ENCODE results near the gene FAM200C.

- TF ChIP-seq NFRKB (IDR thresholded peaks at IDR 0.05) (no peak), SUZ12 (IDR thresholded peaks at IDR 0.05) (no peak), ARNT (IDR thresholded peaks at IDR 0.05) (no peak), ZNF384 (IDR thresholded peaks at IDR 0.05) (no peak), SP1 (IDR thresholded peaks at IDR 0.05) (no peak), CTBP1 (IDR thresholded peaks at IDR 0.05; ENCODE audit: borderline replicate concordance) (no peak)
These were observed 45.2 kb downstream of the FAM200C start for GRCh38 chr5:160354666-160355065.
